ENCODE data around the gene PSMG4.

Gene PSMG4

GRCh38 chr6:3290149-3290930, 31.6 kb downstream of the PSMG4 start:
- no peak for DNase-seq (ENCODE audit: low read depth in 2 of 2)

GRCh38 chr6:3290931-3291211, 32.1 kb downstream of the PSMG4 start:
- DNase-seq (ENCODE audit: low read depth in 2 of 2): no peak

DNA sequence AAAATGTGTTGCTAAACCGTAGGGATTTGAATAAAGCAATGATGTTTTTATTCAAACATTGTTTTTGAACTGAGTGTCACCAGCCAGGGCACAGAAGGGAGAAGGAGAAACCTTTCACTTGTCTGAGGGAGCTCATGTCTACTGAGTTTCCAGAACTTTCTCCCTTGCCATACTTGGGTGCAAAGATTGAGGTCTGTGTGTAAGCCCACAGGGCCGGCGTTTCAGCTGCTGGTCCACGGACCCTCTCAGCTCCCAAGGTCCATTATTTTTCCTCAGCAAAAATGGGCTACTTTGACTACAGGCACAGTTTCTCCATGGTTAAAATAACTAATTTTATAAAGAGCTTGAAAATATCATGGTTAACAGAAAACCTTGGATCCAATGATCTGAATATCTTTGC, 32.6 kb downstream of the PSMG4 start:
- DNase-seq (ENCODE audit: low read depth in 2 of 2): no peak

- no peak for DNase-seq (ENCODE audit: low read depth in 2 of 2)
Observed at GRCh38 chr6:3291987-3292386, 33.2 kb downstream of the PSMG4 start.

DNA sequence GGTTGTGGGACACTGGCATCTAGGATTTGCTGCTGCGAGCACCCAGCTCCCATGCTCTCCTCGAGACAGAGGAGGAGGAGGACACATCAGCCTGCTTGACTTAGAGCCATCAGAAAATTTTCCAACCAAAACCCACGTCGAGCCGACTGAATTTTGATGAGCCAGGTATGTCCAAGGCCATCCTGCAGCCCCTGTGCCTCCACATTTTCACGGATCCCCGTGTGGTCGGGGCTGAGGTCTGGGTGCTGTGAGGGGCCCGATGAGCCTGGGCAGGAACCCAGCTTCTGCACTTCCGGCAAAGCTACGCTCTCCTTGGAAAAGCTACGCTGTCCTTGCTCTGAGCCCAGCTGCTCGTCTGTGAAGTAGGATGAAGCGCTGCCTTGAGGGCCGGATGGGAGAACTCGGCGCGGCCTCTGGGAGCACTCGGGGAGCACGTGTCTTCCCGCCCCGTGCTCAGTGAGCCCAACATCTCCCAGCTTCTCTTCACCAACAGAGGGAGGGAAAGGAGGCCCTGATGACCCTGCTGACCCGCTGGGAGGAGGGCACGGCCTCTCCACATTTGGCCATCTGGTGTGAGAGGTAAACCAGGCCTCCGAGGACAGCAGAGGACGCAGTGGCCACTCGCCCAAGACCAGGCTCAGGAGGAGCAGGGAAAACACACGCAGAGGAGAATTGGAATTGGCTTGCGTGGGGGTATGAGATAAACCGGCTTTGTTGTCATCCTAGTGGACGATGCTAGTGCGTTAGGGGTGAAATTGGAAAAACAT, 33.9 kb downstream of the PSMG4 start:
- DNase-seq (ENCODE audit: low read depth in 2 of 2): no peak

GRCh38 chr6:3293271-3294155, 34.8 kb downstream of the PSMG4 start:
- no peak for DNase-seq (ENCODE audit: low read depth in 2 of 2)

DNA sequence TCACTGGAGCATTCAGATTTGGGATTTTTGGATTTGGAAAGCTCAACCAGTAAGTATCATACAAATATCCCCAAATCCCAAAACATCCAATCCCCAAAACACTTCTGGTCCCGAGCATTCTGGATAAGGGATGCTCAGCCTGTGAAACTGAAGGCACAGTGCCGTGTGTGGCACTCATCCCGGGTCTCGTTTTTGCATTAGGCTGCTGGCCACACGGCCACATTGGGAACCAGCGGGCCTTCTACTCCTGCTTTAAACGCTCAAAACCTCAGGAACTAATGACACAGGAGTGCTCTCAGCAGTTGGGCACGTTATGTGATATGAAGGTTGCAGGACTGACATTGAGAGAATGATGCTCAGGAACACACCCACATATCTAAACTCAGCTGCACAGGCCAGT, 35.6 kb downstream of the PSMG4 start:
- no peak for DNase-seq (ENCODE audit: low read depth in 2 of 2)

DNA sequence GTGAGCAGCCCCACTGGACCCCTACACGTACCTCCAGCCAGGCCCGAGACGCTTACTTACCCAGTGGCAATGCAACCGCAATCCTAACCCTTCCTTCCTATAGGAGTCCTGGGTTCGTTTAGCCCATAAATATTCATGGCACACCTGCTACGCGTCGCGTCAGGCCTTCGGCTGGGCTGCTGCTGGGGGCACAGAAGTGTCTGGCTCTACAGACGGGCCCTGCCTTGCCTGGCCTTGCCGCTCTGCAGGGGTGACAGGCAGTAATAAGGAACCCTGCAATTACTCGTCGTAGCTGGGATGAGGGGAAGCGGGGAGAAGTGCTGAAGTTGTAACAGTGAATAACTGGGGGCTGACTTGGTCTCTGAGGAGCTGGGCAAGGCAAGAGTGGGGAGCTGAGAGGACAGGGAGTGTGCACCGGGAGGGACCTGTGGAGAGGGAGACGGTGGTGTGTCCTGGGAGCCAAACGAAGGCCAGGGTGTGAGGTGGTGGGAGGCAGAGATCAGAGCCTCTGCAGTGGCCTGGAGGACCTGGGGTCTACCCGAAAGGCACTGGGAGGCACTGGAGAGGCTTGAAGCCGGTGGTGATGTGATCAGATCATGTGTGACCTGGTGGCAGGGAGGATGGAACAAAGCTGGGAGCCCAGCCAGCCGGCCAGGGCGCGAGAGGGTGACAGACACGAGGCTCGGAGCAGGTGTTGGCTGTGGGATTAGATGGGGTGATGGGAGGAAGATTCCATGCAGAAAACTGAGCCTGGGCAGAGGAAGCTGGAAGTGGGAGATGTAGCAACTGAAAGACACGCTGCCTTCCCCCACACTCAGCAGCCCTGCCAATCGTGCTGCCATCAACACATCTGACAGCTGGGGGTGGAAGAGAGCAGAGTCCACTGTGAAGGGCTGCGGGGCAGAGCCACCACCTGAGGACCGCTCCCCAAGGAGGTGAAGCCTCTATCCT, 36.4 kb downstream of the PSMG4 start:
- DNase-seq (ENCODE audit: low read depth in 2 of 2): no peak

DNA sequence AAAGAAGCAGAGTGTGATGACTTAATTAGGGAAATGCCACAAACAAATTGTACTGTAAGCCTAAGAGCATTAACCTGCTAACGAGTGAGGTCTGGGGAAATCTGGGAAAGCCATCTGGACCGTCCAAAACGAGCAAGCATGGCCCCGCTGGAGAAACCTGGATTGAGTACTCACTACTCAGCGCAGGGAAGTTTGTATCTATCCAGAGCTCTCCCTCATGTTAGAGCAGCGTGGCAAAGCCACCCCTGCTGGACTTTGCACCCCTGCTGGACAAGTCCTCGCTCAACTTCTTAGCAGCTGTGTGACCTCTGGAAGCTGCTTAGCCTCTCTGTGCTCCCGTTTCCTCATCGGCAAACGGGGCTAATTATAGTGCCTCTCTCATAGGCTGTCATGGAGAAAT, 37.3 kb downstream of the PSMG4 start:
- DNase-seq (ENCODE audit: low read depth in 2 of 2): no peak

GRCh38 chr6:3296537-3296936, 37.8 kb downstream of the PSMG4 start:
- DNase-seq (ENCODE audit: low read depth in 2 of 2): no peak

DNA sequence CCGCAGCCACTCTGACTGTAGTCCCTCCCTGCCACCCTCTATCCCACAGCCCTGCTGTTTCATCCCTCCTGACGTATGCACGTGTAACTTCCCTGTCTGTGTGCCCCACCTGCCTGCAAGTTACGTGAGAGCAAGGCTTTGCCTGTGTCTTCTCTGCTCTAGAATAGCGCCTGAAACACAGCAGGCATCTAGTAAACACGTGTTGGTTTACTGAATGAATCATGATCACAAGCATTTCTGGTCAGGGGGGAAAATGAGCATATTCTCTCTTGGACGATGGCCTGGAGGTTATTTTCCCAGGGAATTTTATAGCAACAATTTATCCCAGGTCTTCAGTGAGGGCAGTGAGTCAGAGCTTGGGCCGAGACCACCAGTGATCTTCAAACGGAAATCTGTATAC, 38.3 kb downstream of the PSMG4 start:
- DNase-seq (ENCODE audit: low read depth in 2 of 2): no peak

DNA sequence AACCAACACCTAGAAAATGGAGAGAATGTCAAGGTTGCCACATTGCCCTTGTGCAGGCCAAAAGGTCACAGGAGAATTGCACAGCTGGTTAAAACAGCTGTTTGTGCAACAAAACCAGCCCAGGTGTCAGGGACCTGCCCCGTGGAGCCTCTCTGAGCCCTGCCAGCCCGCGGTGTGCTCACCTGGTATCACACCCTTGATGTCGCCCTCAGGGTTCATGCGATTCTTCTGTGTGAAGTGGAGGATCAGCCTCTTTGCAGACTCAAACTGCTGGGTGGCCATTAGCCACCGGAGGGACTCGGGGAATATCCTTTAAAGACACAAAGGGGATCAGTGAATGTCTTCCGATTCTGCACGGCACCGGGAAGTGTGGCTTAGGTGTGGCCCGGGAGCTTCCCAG, 39.2 kb downstream of the PSMG4 start:
- DNase-seq (ENCODE audit: low read depth in 2 of 2): no peak

GRCh38 chr6:3299221-3299620, 40.5 kb downstream of the PSMG4 start:
- DNase-seq (ENCODE audit: low read depth in 2 of 2): no peak

- no peak for DNase-seq (ENCODE audit: low read depth in 2 of 2)
Observed at GRCh38 chr6:3301506-3301905, 42.8 kb downstream of the PSMG4 start.

DNA sequence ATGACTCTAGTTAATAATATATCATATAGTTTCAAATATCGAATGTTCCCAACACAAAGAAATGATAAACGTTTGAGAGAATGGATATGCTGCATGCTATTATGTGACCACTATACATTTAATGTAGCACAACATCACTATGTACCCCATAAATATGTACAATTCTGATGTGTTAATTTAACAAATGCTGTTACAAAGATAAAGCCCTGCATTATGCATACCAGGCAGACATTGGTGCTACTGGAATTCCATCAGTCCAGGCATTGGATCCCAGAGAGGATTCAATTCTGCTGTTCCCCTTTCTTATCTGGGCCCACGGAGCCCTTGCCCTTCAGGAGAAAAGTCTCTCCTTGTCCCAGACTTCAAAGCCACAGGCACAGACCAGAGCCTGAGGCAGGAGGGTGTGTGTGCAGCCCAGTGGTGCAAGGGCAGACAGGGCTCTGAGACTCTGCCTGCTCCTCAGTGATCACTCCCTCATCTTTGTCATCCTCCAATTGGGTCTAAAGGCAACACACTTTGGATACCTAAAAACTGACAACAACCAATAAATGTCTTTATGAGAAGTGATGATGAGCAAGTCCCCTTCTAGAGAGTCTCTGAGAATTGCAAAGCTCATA, 45.2 kb downstream of the PSMG4 start:
- no peak for DNase-seq (ENCODE audit: low read depth in 2 of 2)

- no peak for DNase-seq (ENCODE audit: low read depth in 2 of 2)
Observed at GRCh38 chr6:3304500-3305215, 45.9 kb downstream of the PSMG4 start.

GRCh38 chr6:3305216-3305565, 46.4 kb downstream of the PSMG4 start:
- no peak for DNase-seq (ENCODE audit: low read depth in 2 of 2)

DNA sequence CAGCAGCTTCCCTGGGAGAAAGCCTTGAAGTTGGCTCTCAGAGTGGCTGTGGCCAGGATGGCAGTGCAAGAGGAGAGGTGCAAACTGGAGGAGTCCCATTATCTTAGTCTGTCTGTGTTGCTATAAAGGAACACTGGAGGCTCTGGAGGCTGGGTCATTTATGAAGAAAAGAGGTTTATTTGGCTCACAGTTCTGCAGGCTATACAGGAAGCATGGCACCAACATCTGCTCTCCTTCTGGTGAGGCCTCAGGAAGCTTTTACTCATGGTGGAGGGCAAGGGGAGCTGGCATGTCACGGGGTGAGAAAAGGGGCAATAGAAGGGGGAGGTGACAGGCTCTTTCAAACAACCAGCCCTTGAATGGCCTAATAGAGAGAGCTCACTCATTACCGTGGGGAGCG, 47.1 kb downstream of the PSMG4 start:
- DNase-seq (ENCODE audit: low read depth in 2 of 2): no peak

DNA sequence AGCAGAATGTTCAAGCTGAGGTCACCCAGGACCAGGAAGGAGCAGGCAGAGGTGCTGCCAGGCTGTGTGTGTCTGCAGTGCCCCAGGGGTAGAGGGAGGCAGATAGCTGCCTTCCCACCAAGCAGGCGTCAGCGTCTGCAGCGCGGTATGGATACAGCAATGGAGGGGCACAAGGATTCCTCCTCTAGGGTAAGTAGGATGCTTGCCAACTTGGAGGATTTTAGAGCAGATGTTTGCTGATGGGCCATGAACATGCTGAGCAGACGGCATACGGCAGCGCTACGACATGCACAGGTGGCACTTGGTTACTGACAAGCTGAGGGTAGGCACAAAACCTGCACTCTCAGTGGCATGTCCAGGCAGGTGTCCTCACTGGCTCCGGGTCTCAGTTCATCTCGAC, 48.1 kb downstream of the PSMG4 start:
- no peak for DNase-seq (ENCODE audit: low read depth in 2 of 2)

- DNase-seq (ENCODE audit: low read depth in 2 of 2): no peak
Observed at GRCh38 chr6:3307436-3307835, 48.7 kb downstream of the PSMG4 start.

Measured in stimulated activated CD4-positive, alpha-beta T cell treated with anti-CD3 and anti-CD28 coated beads, Interleukin-12 subunit alpha, Interleukin-12 subunit beta, amount 100 ng/mL, for 24 hours (primary cell).